Ecto neural progenitor cell (in vitro differentiated cells): ENCODE results near the gene PRR12.
"Not testable (repeated sequence)": the region's sequence is repeated elsewhere in the genome, so short reads cannot be mapped to it uniquely, and the experiment has no call there.

ENCODE experiments used
- DNase-seq: peaks from one replicate; pipeline ENCODE4 v3.0.0-alpha.2; 2018; ENCODE audit warnings: low spot score

Gene PRR12

GRCh38 chr19:49616945-49617344 lies 26.0 kb downstream of the PRR12 start:
- DNase-seq: no peak

GRCh38 chr19:49617860-49618259 lies 26.9 kb downstream of the PRR12 start:
- DNase-seq: not testable (repeated sequence)

DNA sequence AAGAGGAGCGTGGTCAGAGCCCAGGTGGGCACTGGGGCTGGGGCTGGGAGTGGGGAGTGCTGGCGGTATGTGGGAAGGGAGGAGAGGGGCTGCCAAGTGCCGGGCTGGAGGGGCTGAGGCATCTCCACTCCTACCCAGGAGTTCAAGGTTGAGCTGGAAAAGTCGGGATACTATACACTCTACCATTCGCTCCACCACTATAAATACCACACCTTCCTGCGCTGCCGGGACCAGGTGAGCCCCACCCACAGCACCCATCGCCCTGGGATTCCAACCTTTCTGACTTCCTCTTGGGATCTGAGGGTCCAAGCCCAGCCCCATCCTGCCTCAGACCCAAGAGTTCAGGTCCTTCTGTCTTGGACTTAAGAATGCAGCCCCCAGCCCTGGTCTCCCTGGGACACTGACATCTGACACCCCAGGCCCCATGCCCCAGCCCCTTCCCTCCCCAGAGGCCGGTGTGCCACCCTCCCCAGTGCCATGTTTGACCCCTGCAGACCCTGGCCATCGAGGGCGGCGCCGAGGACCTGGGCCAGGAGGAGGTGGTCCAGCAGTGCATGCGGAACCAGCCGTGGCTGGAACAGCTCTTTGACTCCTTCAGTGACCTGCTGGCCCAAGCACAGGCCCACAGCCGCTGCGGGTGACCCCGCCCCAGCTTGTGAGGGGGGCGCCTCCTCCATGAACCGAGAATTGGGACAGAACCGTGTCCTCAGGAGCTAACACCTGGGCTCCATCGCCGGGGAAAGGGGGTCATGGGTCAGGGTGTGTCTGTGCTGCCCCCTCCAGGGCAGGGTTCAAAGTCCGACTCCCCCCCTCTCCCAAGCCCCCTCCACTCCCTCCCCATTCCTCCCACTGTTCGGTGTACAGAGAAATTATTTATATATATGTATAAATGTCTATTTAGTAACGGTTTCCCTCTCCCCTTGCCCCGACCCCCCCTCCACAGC lies 34.3 kb downstream of the PRR12 start:
- no peak for DNase-seq

- DNase-seq: no peak
These were observed 35.2 kb downstream of the PRR12 start for GRCh38 chr19:49626226-49626625.

DNA sequence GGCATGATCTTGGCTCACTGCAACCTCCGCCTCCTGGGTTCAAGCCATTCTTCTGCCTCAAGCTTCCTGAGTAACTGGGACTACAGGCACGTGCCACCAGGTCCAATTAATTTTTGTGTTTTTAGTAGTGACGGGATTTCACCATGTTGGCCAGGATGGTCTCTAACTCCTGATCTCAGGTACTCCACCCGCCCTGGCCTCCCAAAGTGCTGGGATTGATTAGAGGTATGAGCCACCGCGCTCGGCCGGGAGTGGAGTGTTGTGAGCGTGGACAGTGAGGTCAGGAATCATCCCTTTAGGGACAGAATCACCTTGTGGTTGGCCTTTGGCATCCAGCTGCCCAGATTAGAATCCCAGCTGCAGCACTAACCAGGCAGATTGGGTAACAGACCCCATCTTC lies 38.7 kb downstream of the PRR12 start:
- DNase-seq: no peak

DNA sequence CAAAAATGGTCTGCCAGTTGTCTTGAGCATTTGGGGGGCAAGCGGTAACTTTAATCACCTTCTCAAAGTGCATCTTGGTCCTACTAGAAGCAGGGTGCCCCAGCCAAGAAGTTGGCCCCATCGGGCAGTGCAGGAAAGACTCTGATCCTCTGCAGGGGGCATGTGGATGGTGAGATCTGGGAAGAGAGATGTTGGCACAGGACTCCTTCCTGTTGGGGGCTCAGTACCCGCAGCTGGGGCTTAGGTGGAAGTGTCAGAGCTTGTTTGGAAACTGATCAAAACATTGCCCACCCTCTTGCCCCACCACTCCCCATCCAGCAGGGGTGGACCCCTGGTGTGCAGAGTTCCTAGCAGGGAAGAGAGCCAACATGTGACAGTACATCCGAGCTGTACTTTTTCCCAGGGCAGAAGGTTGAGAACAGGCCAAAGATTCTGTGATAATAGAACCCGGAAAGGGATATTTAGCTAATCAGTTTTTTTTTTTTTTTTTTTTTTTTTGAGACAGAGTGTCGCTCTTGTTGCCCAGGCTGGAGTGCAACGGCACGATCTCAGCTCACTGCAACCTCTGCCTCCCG lies 40.1 kb downstream of the PRR12 start:
- DNase-seq: no peak

DNA sequence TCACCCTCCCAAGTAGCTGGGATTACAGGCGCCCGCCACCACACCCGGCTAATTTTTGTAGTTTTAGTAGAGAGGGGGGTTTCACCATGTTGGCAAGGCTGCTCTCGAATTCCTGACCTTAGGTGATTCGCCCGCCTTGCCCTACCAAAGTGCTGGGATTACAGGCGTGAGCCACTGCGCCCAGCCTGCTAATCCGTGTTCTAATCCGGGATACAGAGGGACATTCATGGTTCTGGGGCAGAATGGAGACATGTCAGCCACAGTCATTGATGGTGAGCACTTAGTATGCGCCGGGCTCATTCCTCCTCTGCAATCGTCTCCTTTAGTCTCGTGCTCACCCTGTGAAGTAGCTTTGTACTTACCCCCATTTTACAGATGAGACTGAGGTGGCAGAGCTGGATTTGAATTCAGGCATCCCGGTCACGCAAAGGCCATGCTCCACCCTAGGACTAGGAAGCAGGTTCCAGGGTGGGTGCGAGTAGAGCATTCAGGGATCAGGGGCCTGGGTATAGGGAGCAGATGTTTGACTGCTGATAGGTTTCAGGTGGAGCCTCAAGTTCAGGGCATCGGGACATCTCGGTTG lies 40.7 kb downstream of the PRR12 start:
- DNase-seq: no peak

DNA sequence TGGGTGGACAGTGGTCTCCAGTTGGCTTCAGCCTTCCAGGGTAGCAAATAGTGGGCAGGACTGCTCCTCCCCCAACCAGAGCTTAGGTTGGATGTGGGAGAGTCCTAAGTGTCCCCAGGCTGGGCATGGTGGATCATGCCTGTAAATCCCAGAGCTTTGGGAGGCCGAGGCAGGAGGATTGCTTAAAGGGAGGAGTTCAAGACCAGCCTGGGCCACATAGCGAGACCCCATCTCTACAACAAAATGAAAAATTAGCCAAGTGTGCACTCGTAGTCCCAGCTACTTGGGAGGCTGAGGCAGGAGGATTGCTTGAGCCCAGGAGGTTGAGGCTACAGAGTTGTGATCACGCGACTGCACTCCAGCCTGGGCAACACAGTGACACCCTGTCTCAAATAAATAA lies 41.6 kb downstream of the PRR12 start:
- no peak for DNase-seq

DNA sequence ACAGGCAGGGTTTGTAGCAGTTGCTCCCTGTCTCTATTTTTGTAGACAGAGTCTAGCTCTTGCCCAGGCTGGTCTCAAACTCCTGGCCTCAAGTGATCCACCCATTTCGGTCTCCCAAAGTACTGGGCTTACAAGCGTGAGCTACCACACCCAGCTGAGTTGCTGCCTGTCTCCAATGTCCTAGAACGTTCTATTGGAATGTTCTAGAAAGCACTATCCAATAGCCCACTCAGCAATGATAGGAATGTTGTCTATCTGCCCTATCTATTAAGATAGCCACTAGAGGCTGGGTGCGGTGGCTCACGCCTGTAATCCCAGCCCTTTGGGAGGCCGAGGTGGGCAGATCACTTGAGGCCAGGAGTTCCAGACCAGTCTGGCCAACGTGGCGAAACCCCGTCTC lies 42.3 kb downstream of the PRR12 start:
- not testable (repeated sequence) for DNase-seq

DNA sequence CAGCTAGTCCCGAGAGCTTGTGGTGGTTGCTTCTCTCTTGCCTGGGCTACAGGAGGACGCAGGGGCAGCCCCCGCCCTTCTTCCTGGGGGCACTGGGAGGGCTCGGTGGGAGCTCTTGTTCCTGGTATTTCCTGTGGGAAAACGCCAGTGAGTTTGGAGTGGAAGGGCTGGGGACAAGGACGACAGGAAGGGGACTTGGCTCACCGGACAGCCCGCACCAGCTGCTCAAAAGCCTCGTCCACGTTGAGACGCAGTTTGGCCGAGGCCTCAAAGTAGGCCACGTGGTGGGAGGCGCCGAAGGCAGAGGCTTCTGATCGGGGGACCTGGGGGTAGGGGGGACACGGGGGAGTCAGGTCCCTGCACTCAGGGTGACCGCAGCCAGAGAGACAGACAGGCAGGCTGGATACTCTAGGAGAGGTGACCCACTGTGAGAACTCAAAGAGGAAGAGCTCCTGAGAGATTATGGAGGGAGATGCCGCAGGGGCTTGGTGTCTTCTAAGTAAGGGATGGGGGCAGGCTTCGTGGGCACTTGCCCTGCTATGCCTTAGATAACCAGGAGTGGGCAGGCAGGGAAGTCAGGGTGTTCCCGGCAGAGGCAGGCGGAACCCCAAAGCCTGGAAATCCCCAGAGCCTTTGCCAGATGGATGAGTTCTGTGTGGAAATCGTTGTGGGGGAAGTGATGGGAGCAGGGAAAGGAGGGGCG lies 44.7 kb downstream of the PRR12 start:
- no peak for DNase-seq

DNA sequence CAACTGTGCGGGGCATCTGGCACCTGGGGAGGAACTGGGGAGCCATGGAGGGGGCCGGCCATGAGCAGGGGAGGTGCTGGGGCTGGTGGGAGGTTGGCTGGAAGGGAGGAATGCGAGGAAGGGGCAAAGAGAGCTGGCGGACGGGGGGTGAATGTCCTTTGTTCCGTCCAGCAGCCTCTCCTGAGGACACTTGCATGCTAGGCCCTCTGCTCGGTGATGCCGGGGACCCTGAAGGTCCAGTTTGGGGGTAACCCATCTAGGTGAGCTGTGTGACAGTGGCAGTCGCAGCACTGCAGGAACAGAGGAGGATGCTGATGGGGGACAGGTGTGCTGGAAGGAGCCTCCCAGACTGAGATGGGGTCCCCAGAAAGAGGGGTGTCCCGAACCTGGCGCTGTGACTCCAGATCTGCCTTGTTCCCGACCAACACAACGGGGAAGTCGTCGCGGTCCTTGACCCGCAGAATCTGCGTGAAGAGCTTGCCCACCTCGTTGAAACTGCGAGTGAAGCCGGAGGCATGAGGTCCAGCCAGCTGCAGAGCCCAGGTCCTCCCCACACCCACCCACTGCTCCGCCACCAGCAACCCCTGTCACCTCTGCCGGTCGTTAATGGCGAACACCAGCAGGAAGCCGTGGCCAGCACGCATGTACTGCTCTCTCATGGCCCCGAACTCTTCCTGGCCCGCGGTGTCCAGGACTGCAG lies 45.4 kb downstream of the PRR12 start:
- DNase-seq: no peak

DNA sequence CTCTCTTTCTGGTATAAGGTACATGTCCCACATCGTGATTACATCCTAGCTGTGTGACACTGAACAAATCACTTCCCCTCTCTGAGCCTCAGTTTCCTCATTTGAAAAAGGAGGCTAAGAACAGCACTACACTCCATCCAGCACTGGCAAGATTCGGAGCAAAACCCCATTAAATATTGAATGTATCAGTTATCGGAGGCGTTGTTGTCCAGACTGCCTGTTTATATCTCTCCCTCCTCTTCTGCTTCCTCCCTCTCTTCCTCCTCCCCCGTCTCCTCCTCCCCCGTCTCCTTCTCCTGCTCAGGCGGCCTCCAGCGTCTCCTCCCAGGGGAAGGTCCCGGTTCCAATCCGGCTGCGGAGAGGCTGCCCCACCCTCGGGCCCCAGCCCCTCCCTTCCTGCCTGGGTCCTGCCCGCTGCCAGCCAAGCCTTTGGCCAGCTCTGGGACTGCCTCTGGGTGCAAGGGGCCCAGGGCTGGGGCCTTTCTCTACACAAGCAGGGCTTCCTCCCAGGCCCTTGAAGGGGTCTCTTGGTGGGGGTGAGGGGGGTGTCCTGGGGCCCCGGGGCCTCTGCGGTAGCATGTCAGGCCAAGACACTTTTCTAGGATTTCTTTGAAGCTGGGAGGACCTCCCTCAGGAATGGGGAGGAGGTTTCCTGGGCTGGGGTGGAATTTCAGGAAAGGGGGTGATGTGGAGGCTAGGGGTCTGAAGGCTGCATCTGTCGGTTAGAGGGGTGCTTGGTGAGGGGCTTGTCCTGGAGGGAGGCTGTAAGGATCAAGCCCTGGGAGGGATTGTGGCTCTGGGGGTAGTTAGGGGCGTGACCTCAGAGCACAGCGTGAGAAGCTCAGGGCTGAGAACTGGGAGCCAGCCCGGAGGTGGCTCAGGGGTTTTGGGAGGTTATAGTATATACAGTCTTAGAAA lies 47.1 kb downstream of the PRR12 start:
- peak; percentile 80 for DNase-seq

- no peak for DNase-seq
These were observed 48.6 kb downstream of the PRR12 start for GRCh38 chr19:49639401-49640112.

- DNase-seq: peak; percentile 100
These were observed 49.3 kb downstream of the PRR12 start, which contains the start of gene RRAS for GRCh38 chr19:49640113-49640898. RRAS (minus strand) TSS chr19:49640143; CDS start chr19:49640098, 45 bp downstream.

DNA sequence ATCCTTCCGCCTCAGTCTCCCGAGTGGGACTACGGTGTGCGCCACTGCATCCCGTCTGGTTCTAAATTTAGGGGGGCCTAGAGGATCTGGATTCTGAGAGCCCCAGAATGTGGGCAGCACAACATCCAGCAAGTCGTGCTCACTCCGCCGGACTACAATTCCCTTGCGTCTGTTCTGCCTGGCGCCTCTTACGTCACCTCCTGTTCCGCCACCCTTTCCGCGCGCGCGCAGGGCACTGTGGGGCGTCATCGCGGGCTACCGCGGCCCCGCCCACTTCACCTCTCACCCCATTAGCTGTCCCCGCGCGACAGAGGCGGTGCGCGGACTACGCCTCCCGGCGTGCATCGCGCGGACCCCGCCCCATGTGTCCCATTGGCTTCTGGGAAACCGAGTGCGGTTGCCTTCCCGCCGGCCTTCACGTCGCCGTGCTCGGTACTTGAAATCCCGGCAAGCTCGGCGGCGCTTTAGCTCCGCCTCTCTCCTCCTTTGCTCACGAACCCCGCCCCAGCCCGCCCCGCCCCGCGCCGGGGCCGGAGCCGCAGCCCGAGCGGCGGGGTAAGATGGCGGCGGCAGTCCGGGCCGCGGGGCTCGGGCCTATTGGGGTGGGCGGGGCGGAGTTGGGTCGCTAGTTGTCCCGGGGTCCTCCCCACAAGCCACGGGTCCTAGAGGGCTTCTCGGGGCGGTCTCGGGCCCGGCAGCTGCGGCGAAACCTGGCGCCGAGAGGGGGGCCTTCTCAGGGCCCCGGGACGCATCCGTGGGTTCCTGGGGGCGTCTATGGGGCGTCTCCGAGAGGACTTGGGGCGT lies 50.9 kb downstream of the PRR12 start, which contains the start of gene SCAF1:
Gene SCAF1 (plus strand): TSS at position 522 of the 804 bp plus-strand sequence. CDS start 2,818 bp downstream, outside the sequence.
- DNase-seq: peak; percentile 100

DNA sequence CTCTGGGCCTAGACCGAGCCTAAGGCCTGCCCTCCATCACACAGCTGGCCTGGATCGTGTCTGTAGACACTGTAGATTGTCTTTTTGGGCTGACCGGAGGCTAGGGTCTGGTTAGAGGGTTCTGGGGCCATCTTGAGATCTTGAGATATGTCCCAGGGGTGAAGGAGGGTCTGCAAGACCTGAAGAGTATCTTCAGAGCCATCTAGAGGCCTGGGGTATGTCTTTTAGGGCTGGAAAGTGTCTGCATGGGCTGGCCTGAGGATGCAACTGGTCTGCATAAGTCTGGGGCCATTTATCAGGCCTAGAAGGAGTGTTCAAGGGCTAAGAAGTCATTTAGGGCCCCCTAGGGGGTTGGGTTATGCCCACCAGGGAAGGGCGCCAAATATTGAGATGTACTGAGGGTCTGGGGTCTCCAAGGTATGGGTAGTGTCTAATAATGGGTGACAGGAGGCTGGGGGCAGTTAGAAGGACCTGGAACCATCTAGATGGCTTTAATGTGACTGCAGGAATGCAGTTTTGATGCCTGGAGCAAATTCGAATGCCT lies 51.6 kb downstream of the PRR12 start:
- no peak for DNase-seq

- no peak for DNase-seq
These were observed 52.5 kb downstream of the PRR12 start for GRCh38 chr19:49643466-49643865.

GRCh38 chr19:49645592-49645991 lies 54.6 kb downstream of the PRR12 start:
- DNase-seq: no peak
